HepG2 (cell line): ENCODE measurements around the gene TP73. TPM values are rescaled to one million over a fixed set of nuclear protein-coding genes. Genes with fewer than 3 reads are reported as not detected.

Experiments
- CEBPB ChIP-seq: IDR thresholded peaks from 2 replicates; pipeline ENCODE4 v1.6.1; 2011; ENCODE audit warnings: low read depth, low read length, improper control_type of control experiment, borderline replicate concordance
- KAT2B ChIP-seq: fragments of 150-350 bp; IDR thresholded peaks from 2 replicates; pipeline ENCODE4 v1.6.1; 2014; ENCODE audit warnings: low read depth, low read length, borderline replicate concordance
- KAT7 ChIP-seq: IDR thresholded peaks from 2 replicates; pipeline ENCODE4 v1.6.1; 2018; ENCODE audit warnings: borderline replicate concordance, missing compliant biosample characterization
- KLF9 ChIP-seq: IDR thresholded peaks from 2 replicates; pipeline ENCODE4 v1.6.1; 2016; ENCODE audit warnings: low read depth
- MTA3 ChIP-seq: sonication (generic); formaldehyde crosslinking; IDR thresholded peaks from 2 replicates; pipeline ENCODE4 v1.4.0; 2020; ENCODE audit warnings: missing genetic modification reagents
- NFIC ChIP-seq: IDR thresholded peaks from 2 replicates; pipeline ENCODE4 v1.6.1; 2012; ENCODE audit warnings: mild to moderate bottlenecking, low read length, inconsistent platforms
- PHF5A ChIP-seq: IDR thresholded peaks from one replicate; pipeline ENCODE4 v1.6.1; 2018; ENCODE audit warnings: low read depth, missing genetic modification reagents; ENCODE audit not compliant: unreplicated experiment
- RBAK ChIP-seq: sonication (generic); formaldehyde crosslinking; IDR thresholded peaks from 2 replicates; pipeline ENCODE4 v1.5.1; 2020; ENCODE audit warnings: mild to moderate bottlenecking, missing genetic modification reagents
- SIN3B ChIP-seq: fragments of 150-350 bp; IDR thresholded peaks from 2 replicates; pipeline ENCODE4 v1.6.1; 2014; ENCODE audit warnings: low read length
- THAP11 ChIP-seq: IDR thresholded peaks from 2 replicates; pipeline ENCODE4 v1.6.1; 2016; ENCODE audit warnings: missing biosample characterization, missing genetic modification reagents
- U2AF1 ChIP-seq: fragments of 200-400 bp; formaldehyde crosslinking; optimal IDR thresholded peaks from 2 replicates; pipeline ENCODE3; 2017; ENCODE audit warnings: mild to moderate bottlenecking, low read depth, low read length
- ZNF530 ChIP-seq: sonication (generic); formaldehyde crosslinking; IDR thresholded peaks from 2 replicates; pipeline ENCODE4 v1.5.0; 2020; ENCODE audit warnings: low read depth, mild to moderate bottlenecking, missing genetic modification reagents
- ZNF563 ChIP-seq: sonication (generic); formaldehyde crosslinking; IDR thresholded peaks from 2 replicates; pipeline ENCODE4 v1.8.0; 2022; ENCODE audit warnings: mild to moderate bottlenecking, moderate library complexity, missing genetic modification reagents
- ZNF607 ChIP-seq: sonication (generic); formaldehyde crosslinking; IDR thresholded peaks from 2 replicates; pipeline ENCODE4 v1.5.1; 2020; ENCODE audit warnings: missing genetic modification reagents, mild to moderate bottlenecking, borderline replicate concordance
- ZNF713 ChIP-seq: sonication (generic); formaldehyde crosslinking; IDR thresholded peaks from 2 replicates; pipeline ENCODE4 v1.4.0; 2020; ENCODE audit warnings: mild to moderate bottlenecking, missing genetic modification reagents
- ZNF737 ChIP-seq: sonication (generic); formaldehyde crosslinking; IDR thresholded peaks from 2 replicates; pipeline ENCODE4 v1.5.0; 2020; ENCODE audit warnings: missing genetic modification reagents, mild to moderate bottlenecking, borderline replicate concordance
- ZSCAN20 ChIP-seq: sonication (generic); formaldehyde crosslinking; IDR thresholded peaks from 2 replicates; pipeline ENCODE4 v1.4.0; 2020; ENCODE audit warnings: missing genetic modification reagents, mild to moderate bottlenecking, borderline replicate concordance
- polyA plus RNA-seq, 8 experiments: library from polyadenylated mRNA; depleted of rRNA in 3 of 8; stranded (reverse) in 7 of 8; unstranded in 1 of 8; fragments of >200 nt; fragmentation: Illumina TruSeq in 4 of 8; extraction: Trizol in 4 of 8; gene quantifications; 2 replicates each; pipeline versions ENCODE4 v1.2.1 to v1.2.3, GENCODE V29; 2011 to 2016; ENCODE audit warnings: low read depth in 4 of 8, missing spikeins in 1 of 8, mixed read lengths in 1 of 8; ENCODE audit not compliant: insufficient read depth in 1 of 8
- total RNA-seq, 5 experiments: library from RNA; depleted of rRNA; stranded (reverse); fragments of >200 nt; fragmentation: Illumina TruSeq; extraction: Trizol; gene quantifications; 2 replicates each; pipeline ENCODE4 v1.2.3, GENCODE V29; 2016; ENCODE audit warnings: low read depth in 1 of 5
- TF ChIP-seq, protein P1 (sequence below): IDR thresholded peaks from 2 replicates; pipeline ENCODE4 v1.6.1; 2016; ENCODE audit warnings: mild to moderate bottlenecking

Gene TP73
- total and polyA plus RNA-seq, 2 of the 13 experiments (the other 11 are each of a cell fraction or from before 2014, with no cell fraction given) = 0.49 to 1.1 TPM

DNA sequence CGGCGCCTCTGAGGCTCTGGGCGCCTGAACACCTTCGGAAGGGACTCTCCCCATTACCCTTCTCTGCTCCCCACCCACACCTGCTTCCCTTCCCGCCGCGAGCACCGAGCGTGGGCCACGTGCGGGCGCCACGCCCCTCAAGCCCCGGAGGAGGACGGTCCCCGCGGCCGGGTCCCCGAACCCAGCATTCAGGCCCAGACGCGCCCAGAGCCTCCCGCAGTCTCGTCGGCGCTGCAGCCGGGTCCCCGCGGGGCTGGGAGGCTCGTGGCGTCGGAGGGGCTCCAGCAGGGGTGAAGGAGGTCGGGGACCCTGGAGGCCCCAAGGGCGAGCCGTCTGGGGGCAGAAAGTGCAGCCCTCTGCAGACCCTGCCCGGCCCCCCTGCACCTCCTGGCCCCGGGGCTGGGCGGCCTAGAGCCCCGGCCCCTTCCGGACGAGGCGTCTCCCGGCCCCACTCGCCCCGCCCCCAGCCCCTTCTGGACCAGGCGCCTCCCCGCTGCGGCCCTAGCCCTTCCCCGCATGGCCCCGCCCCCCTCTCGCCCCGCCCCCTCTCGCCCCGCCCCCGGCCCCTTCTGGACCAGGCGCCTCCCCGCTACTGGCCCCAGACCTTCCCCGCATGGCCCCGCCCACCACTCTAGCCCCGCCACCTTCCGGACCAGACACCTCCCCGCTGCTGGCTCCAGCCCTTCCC, 119.9 kb downstream of the TP73 start (continued):
- TF ChIP-seq ZNF530 (CRISPR knock-in tag) (no peak), ZNF737 (CRISPR knock-in tag) (no peak), U2AF1 (no peak), SIN3B (no peak), ZSCAN20 (no peak; the same call in 1 of the 2 replicates), KAT7 (0 out of 2 replicates have a peak, but pooled peaks have one; percentile 52), RBAK (CRISPR knock-in tag) (no peak), ZNF563 (peak; percentile 30; the same call in 1 of the 2 replicates), ZNF713 (CRISPR knock-in tag) (peak; percentile 73; the same call in 1 of the 2 replicates), CEBPB (no peak), KLF9 (CRISPR knock-in tag) (peak; percentile 94), KAT2B (no peak), THAP11 (CRISPR knock-in tag) (peak; percentile 51; the same call in 1 of the 2 replicates), NFIC (no peak), PHF5A (CRISPR knock-in tag) (no peak), MTA3 (no peak), ZNF607 (CRISPR knock-in tag) (peak; percentile 20; the same call in 1 of the 2 replicates)
- TF ChIP-seq, protein P1, sequence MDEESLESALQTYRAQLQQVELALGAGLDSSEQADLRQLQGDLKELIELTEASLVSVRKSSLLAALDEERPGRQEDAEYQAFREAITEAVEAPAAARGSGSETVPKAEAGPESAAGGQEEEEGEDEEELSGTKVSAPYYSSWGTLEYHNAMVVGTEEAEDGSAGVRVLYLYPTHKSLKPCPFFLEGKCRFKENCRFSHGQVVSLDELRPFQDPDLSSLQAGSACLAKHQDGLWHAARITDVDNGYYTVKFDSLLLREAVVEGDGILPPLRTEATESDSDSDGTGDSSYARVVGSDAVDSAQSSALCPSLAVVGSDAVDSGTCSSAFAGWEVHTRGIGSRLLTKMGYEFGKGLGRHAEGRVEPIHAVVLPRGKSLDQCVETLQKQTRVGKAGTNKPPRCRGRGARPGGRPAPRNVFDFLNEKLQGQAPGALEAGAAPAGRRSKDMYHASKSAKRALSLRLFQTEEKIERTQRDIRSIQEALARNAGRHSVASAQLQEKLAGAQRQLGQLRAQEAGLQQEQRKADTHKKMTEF (CRISPR knock-in tag) = peak; percentile 50; the same call in 1 of the 2 replicates
